Brain microvascular endothelial cell (primary cell): Measurements from ENCODE around the gene SCN5A.

Source experiments
- DNase-seq: peaks from one replicate; pipeline ENCODE4 v3.0.0-alpha.2; 2020
- H3K27ac ChIP-seq: fragments of 250-450 bp; sonication (Bioruptor Pico); 2 replicates; pipeline ENCODE4 v1.5.1; 2020; ENCODE audit warnings: mild to moderate bottlenecking, moderate library complexity
- H3K27me3 ChIP-seq: fragments of 250-450 bp; sonication (Bioruptor Pico); replicated peaks from 2 replicates; pipeline ENCODE4 v1.5.1; 2020; ENCODE audit warnings: mild to moderate bottlenecking
- H3K36me3 ChIP-seq: fragments of 250-450 bp; sonication (Bioruptor Pico); replicated peaks from 2 replicates; pipeline ENCODE4 v1.5.1; 2020; ENCODE audit warnings: mild to moderate bottlenecking
- H3K4me3 ChIP-seq: 2 replicates; pipeline ENCODE4 v1.5.1; 2011; ENCODE audit warnings: low read depth, mild to moderate bottlenecking, control low read depth, low read length, moderate library complexity
- CTCF ChIP-seq: IDR thresholded peaks from 2 replicates; pipeline ENCODE4 v1.5.1; 2011; ENCODE audit warnings: low read depth, mild to moderate bottlenecking, moderate library complexity, low read length, control low read depth, inconsistent platforms; ENCODE audit errors: missing control alignments
- in situ Hi-C: cut with HindIII; loops from 2 replicates; pipeline ENCODE4 v1.10.0; 2017; ENCODE audit warnings: low sequenced_read_pairs, low pct_ligation_motif_present

Gene SCN5A

GRCh38 chr3:38614091-38614490 lies 35.4 kb downstream of the SCN5A start:
- no peaks in the 10 kb centered on the region for H3K36me3 ChIP-seq
- in situ Hi-C loops, result no loop called here
- no peak for TF ChIP-seq CTCF
- H3K27me3 ChIP-seq, result no peaks in the 10 kb centered on the region
- DNase-seq, result no peak
- no peak overlapping the region for H3K4me3 ChIP-seq
- H3K27ac ChIP-seq, result no peak overlapping the region

- in situ Hi-C loops, result no loop called here
- Histone ChIP-seq H3K27ac (no peak overlapping the region), H3K27me3 (no peaks in the 10 kb centered on the region), H3K4me3 (no peak overlapping the region), H3K36me3 (no peaks in the 10 kb centered on the region)
- no peak for TF ChIP-seq CTCF
- no peak for DNase-seq
Measured at GRCh38 chr3:38613426-38613825, 36.1 kb downstream of the SCN5A start.

- H3K27ac ChIP-seq, result no peak overlapping the region
- no peaks in the 10 kb centered on the region for H3K27me3 ChIP-seq
- no peak overlapping the region for H3K4me3 ChIP-seq
- no peak for TF ChIP-seq CTCF
- no peaks in the 10 kb centered on the region for H3K36me3 ChIP-seq
- DNase-seq, result no peak
- in situ Hi-C loops, result no loop called here
Measured at GRCh38 chr3:38611866-38612265, 37.6 kb downstream of the SCN5A start.

GRCh38 chr3:38610934-38611333 lies 38.6 kb downstream of the SCN5A start:
- Histone ChIP-seq H3K27me3 (no peaks in the 10 kb centered on the region), H3K27ac (no peak overlapping the region), H3K36me3 (no peaks in the 10 kb centered on the region), H3K4me3 (no peak overlapping the region)
- in situ Hi-C loops, result no loop called here
- no peak for TF ChIP-seq CTCF
- no peak for DNase-seq

GRCh38 chr3:38610436-38610835 lies 39.1 kb downstream of the SCN5A start:
- Histone ChIP-seq H3K4me3 (no peak overlapping the region), H3K27ac (no peak overlapping the region), H3K36me3 (no peaks in the 10 kb centered on the region), H3K27me3 (no peaks in the 10 kb centered on the region)
- in situ Hi-C loops, result no loop called here
- DNase-seq, result no peak
- no peak for TF ChIP-seq CTCF

GRCh38 chr3:38609386-38610111 lies 39.9 kb downstream of the SCN5A start:
- DNase-seq, result no peak
- no peak for TF ChIP-seq CTCF
- no peak overlapping the region for H3K4me3 ChIP-seq
- H3K27me3 ChIP-seq, result no peaks in the 10 kb centered on the region
- H3K27ac ChIP-seq, result no peak overlapping the region
- in situ Hi-C loops, result no loop called here
- no peaks in the 10 kb centered on the region for H3K36me3 ChIP-seq
